Duodenal mucosa (tissue), 2 donors: ENCODE results near the gene GRAP.

Source experiments
- H3K27ac ChIP-seq: one replicate; pipeline ENCODE4 v1.7.0; 2013; ENCODE audit warnings: low read depth, low read length
- H3K27me3 ChIP-seq, 2 donors: one replicate each; pipeline ENCODE4 v1.7.0; 2013; ENCODE audit warnings: low read length in 2 of 2, control low read depth in 1 of 2; ENCODE audit not compliant: insufficient read depth in 2 of 2, control insufficient read depth in 1 of 2
- H3K36me3 ChIP-seq, 2 donors: one replicate each; pipeline ENCODE4 v1.7.0; 2013; ENCODE audit warnings: low read length in 2 of 2, control low read depth in 1 of 2; ENCODE audit not compliant: insufficient read depth in 2 of 2, control insufficient read depth in 1 of 2
- H3K4me1 ChIP-seq, 2 donors: one replicate each; pipeline ENCODE4 v1.7.0; 2013; ENCODE audit warnings: low read length in 2 of 2, control low read depth in 1 of 2; ENCODE audit not compliant: insufficient read depth in 2 of 2, control insufficient read depth in 1 of 2
- H3K4me3 ChIP-seq, 2 donors: one replicate each; pipeline ENCODE4 v1.7.0; 2013; ENCODE audit warnings: low read length in 2 of 2, low read depth in 1 of 2
- H3K9ac ChIP-seq, 2 donors: one replicate each; pipeline ENCODE4 v1.7.0; 2013; ENCODE audit warnings: low read length in 2 of 2, low read depth in 1 of 2
- H3K9me3 ChIP-seq, 2 donors: one replicate each; pipeline ENCODE4 v1.7.0; 2013; ENCODE audit warnings: low read length in 2 of 2, control low read depth in 1 of 2; ENCODE audit not compliant: control insufficient read depth in 1 of 2

Gene GRAP

GRCh38 chr17:18993905-18994526 is 52.7 kb downstream of the GRAP start:
- H3K36me3 ChIP-seq = peaks cover 7 to 16% of the 10 kb centered on the region in 2 donors
- H3K4me1 ChIP-seq = peaks cover 21% of the 10 kb centered on the region in 2 donors
- no peak overlapping the region for H3K9ac ChIP-seq
- H3K9me3 ChIP-seq = peaks cover 0 to 4% of the 10 kb centered on the region in 2 donors
- H3K4me3 ChIP-seq = no peak overlapping the region
- H3K27ac ChIP-seq = no peak overlapping the region
- no peaks in the 10 kb centered on the region for H3K27me3 ChIP-seq

DNA sequence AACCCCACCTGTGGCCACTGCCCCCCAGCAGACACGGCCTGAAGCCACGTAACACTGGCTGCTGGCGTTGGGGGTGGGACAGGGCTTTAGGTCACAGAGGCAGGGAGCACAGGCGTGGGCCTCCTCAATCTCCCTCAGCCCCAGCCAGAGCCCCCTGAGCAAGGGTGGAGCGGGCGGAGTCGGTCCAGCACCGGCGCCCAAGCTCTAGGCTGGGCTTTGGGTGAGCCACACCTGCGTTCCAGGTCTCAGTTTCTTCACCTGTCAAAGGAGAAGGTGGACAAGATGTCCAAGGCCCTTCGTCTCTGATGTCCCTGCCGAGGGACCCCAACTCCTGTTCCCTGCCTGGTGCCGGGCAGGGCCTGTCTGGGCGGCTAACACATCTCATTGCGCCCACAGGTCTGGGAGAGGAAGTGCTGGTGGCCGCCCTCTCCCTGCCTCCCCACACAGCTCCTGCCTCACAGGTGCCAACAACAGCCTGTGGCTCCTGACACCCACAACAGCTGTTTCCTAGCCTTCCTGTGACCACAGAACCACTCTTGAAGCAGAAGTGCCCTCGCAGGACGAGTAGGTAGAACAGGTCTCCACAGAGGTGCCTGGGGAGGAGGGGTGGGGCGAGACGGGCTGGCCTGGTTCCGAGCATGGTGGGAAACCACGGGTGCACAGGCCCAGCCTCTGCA is 54.2 kb downstream of the GRAP start:
- Histone ChIP-seq H3K4me1 (peaks cover 24 to 27% of the 10 kb centered on the region in 2 donors), H3K9me3 (peaks cover 0 to 4% of the 10 kb centered on the region in 2 donors), H3K9ac (no peak overlapping the region), H3K4me3 (no peak overlapping the region), H3K27me3 (no peaks in the 10 kb centered on the region), H3K36me3 (peaks cover 7 to 16% of the 10 kb centered on the region in 2 donors), H3K27ac (no peak overlapping the region)

GRCh38 chr17:18991531-18992315 is 55.0 kb downstream of the GRAP start:
- Histone ChIP-seq H3K9ac (no peak overlapping the region), H3K4me3 (no peak overlapping the region), H3K36me3 (peaks cover 4 to 11% of the 10 kb centered on the region in 2 donors), H3K9me3 (peaks cover 0 to 4% of the 10 kb centered on the region in 2 donors), H3K4me1 (peaks cover 23 to 27% of the 10 kb centered on the region in 2 donors), H3K27ac (no peak overlapping the region), H3K27me3 (no peaks in the 10 kb centered on the region)

- H3K36me3 ChIP-seq = peaks cover 4 to 11% of the 10 kb centered on the region in 2 donors
- no peak overlapping the region for H3K9ac ChIP-seq
- H3K27me3 ChIP-seq = no peaks in the 10 kb centered on the region
- peaks cover 23 to 27% of the 10 kb centered on the region in 2 donors for H3K4me1 ChIP-seq
- no peak overlapping the region for H3K27ac ChIP-seq
- peaks cover 0 to 4% of the 10 kb centered on the region in 2 donors for H3K9me3 ChIP-seq
- no peak overlapping the region for H3K4me3 ChIP-seq
Observed at GRCh38 chr17:18990331-18990730, 56.4 kb downstream of the GRAP start.

DNA sequence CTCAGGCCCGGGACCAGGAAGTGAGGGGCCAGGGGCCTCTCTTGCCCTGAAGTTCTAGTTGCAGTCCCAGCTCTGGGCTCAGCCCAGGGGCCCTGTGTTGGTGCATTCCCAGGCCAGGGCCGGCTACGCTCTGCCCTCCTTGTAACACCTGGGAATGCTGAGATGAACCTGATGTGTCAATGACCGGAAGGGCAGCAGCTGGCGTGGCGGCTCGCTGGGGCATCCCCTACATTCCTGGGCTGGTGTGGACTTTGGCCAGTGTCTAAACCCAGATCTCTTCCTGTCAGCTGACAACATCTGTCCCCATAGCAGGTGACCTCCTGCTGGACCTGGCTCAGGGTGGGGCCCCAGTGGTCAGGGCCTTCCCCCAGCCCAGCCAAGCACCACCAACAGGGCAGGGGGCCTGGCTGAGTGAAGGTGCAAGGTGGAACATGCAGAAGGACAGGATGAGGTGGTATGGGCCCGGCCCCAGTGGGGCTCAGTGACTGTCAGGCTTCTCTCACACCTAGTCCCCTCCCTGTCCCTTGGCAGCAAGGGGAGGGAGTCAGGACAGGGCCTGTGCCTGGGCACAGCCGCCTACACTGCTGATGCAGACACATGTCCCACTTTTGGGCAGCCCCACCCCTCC is 58.1 kb downstream of the GRAP start:
- Histone ChIP-seq H3K4me1 (peaks cover 17 to 22% of the 10 kb centered on the region in 2 donors), H3K27me3 (no peaks in the 10 kb centered on the region), H3K36me3 (peaks cover 5 to 22% of the 10 kb centered on the region in 2 donors), H3K9me3 (no peaks in the 10 kb centered on the region), H3K4me3 (no peak overlapping the region), H3K9ac (no peak overlapping the region), H3K27ac (no peak overlapping the region)

DNA sequence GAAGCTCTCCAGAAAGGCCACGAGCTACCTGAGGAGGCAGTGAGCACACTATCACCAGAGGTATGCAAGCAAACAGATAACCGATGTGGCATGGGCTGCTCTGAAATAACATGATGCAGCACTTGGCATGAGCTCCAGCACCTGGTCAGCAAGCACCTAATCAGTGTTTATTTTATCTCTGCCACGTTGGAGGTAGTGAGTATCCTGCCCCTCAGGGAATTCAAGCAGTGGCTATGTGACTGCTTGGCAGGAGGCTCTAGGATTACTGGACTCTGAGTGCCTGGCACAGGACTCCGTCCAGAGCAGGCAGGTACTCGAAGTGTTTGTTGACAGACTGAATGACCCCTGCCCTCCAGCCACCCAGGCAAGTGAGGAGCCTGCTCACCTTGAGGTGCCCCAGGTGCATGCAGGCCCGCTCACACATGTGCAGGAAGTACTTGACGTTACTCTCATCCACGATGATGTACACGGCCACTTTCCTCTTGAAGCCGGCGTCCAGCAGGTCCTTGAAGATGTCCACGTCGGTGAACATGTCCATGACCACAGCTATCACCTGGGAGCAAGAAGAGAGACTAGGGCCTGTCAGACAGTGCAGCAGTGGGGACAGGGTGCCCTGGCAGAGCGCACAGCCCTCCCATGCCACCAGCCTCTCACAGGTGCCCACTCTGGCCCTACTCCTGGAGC is 58.8 kb downstream of the GRAP start:
- peaks cover 16 to 17% of the 10 kb centered on the region in 2 donors for H3K4me1 ChIP-seq
- H3K9ac ChIP-seq = no peak overlapping the region
- peaks cover 7 to 25% of the 10 kb centered on the region in 2 donors for H3K36me3 ChIP-seq
- H3K9me3 ChIP-seq = no peaks in the 10 kb centered on the region
- no peaks in the 10 kb centered on the region for H3K27me3 ChIP-seq
- no peak overlapping the region for H3K4me3 ChIP-seq
- H3K27ac ChIP-seq = no peak overlapping the region

- Histone ChIP-seq H3K4me1 (peaks cover 22 to 24% of the 10 kb centered on the region in 2 donors), H3K4me3 (no peak overlapping the region), H3K27me3 (no peaks in the 10 kb centered on the region), H3K27ac (no peak overlapping the region), H3K36me3 (peaks cover 7 to 25% of the 10 kb centered on the region in 2 donors), H3K9me3 (no peaks in the 10 kb centered on the region), H3K9ac (no peak overlapping the region)
Observed at GRCh38 chr17:18987230-18987610, 59.5 kb downstream of the GRAP start.

DNA sequence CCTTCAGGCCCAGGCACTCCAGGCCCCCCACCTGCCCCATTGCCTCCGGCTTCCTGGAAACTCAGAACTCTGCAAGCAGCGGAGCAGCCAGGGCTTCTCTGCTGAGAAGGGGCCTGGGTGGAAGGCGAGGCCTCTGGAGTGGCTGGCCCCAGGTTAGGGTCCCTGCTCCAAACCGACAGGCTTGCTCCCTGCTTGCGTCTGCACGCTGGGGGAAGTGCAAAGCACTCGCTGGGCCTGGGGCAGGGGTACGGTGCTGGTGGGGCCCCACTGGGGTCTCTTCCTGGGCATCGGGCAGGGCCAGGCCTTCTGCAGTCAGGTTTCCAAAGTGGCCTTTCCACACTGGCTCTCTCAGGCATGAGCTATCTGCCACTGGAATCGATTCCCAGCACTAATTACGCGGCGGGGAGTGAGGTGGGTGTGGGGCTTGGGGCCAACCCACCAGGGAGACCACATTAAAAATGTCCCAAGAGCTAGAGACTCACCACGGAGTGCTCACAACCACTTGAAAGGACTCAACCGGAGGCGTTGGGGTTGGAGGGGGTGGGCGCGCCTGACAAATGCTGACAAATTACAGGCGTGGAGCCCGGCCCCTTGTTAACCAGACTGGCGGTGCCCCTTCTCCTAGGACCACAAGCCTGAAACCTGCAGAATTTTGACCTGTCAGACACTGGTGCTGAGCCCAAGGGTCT is 60.1 kb downstream of the GRAP start:
- Histone ChIP-seq H3K9me3 (no peaks in the 10 kb centered on the region), H3K4me3 (no peak overlapping the region)

GRCh38 chr17:18985475-18985874 is 61.3 kb downstream of the GRAP start:
- H3K27ac ChIP-seq = no peak overlapping the region
- H3K9ac ChIP-seq = no peak overlapping the region
- H3K36me3 ChIP-seq = peaks cover 7 to 21% of the 10 kb centered on the region in 2 donors
- H3K9me3 ChIP-seq = no peaks in the 10 kb centered on the region
- no peaks in the 10 kb centered on the region for H3K27me3 ChIP-seq
- no peak overlapping the region for H3K4me3 ChIP-seq
- peaks cover 38 to 39% of the 10 kb centered on the region in 2 donors for H3K4me1 ChIP-seq

More for the DNA sequence above, 60.1 kb downstream of the GRAP start:
- Histone ChIP-seq H3K9ac (no peak overlapping the region), H3K4me1 (peaks cover 27 to 28% of the 10 kb centered on the region in 2 donors), H3K36me3 (peaks cover 7 to 25% of the 10 kb centered on the region in 2 donors), H3K27me3 (no peaks in the 10 kb centered on the region), H3K27ac (no peak overlapping the region)
